Uterus (tissue), 4 donors: Measurements from ENCODE around the gene KIRREL3. TPM values are rescaled to one million over a fixed set of nuclear protein-coding genes. Genes with fewer than 3 reads are reported as not detected.

ENCODE experiments used
- DNase-seq, 2 donors: peaks; one replicate each; pipeline ENCODE4 v3.0.0-alpha.2; 2019 to 2020
- H3K27ac ChIP-seq, 2 donors: fragments of 200-600 bp; sonication (generic); 1 replicate in 1 of 2; 2 replicates in 1 of 2; pipeline ENCODE4 v1.5.1; 2016 to 2018
- H3K27me3 ChIP-seq, 2 donors: fragments of 200-600 bp; sonication (generic); one replicate each; pipeline ENCODE4 v1.5.1; 2018 to 2019; ENCODE audit warnings: control low read depth in 1 of 2
- H3K36me3 ChIP-seq, 2 donors: fragments of 200-600 bp; sonication (generic); one replicate each; pipeline ENCODE4 v1.5.1; 2019; ENCODE audit warnings: control low read depth in 1 of 2
- H3K4me1 ChIP-seq, 2 donors: fragments of 200-600 bp; sonication (generic); one replicate each; pipeline ENCODE4 v1.5.1; 2018 to 2019; ENCODE audit warnings: control low read depth in 1 of 2
- H3K4me3 ChIP-seq, 2 donors: fragments of 200-600 bp; sonication (generic); 1 replicate in 1 of 2; 2 replicates in 1 of 2; pipeline ENCODE4 v1.5.1; 2018 to 2019; ENCODE audit warnings: mild to moderate bottlenecking in 1 of 2
- H3K9me3 ChIP-seq, 2 donors: fragments of 200-600 bp; sonication (generic); one replicate each; pipeline ENCODE4 v1.5.1; 2019; ENCODE audit warnings: control low read depth in 1 of 2
- CTCF ChIP-seq, 4 experiments: fragments of 200-600 bp in 2 of 4; fragments of 450-650 bp in 2 of 4; sonication (generic) in 2 of 4; IDR thresholded peaks; one replicate each; pipeline ENCODE4 v1.5.1; 2016 to 2019; ENCODE audit warnings: antibody characterized with exemption in 4 of 4, mild to moderate bottlenecking in 2 of 4, moderate library complexity in 1 of 4
- POLR2A ChIP-seq, 2 donors: fragments of 450-650 bp; IDR thresholded peaks; one replicate each; pipeline ENCODE4 v1.6.1; 2016; ENCODE audit warnings: antibody characterized with exemption in 2 of 2, mild to moderate bottlenecking in 1 of 2, moderate library complexity in 1 of 2
- intact Hi-C: fragments of 100-400 bp; cut with DNase I; formaldehyde crosslinking; loops from one replicate; pipeline ENCODE4 v1.15.1; 2023; ENCODE audit warnings: low total_unique reads
- total RNA-seq, 4 donors: library from RNA; depleted of rRNA in 3 of 4; stranded (reverse); fragments of >200 nt in 3 of 4; gene quantifications; one replicate each; pipeline versions ENCODE4 v1.1.0 to v1.2.4, GENCODE V29; 2014 to 2023
- donor health status: DM: yes; HTN: yes; CAD: no.

Gene KIRREL3
- total RNA-seq, 4 donors from 2014 or later = 10.0 TPM; not detected in 3

GRCh38 chr11:126475014-126475991 lies 525.3 kb downstream of the KIRREL3 start:
- Histone ChIP-seq H3K27me3 (no peaks in the 10 kb centered on the region), H3K36me3 (no peaks in the 10 kb centered on the region), H3K9me3 (no peaks in the 10 kb centered on the region), H3K4me1 (no peaks in the 10 kb centered on the region), H3K27ac (no peak overlapping the region), H3K4me3 (no peak overlapping the region)
- no peak for TF ChIP-seq POLR2A (IDR thresholded peaks at IDR 0.05)
- no peak for TF ChIP-seq CTCF (IDR thresholded peaks at IDR 0.05)
- intact Hi-C loops = no loop called here
- no peak for DNase-seq

DNA sequence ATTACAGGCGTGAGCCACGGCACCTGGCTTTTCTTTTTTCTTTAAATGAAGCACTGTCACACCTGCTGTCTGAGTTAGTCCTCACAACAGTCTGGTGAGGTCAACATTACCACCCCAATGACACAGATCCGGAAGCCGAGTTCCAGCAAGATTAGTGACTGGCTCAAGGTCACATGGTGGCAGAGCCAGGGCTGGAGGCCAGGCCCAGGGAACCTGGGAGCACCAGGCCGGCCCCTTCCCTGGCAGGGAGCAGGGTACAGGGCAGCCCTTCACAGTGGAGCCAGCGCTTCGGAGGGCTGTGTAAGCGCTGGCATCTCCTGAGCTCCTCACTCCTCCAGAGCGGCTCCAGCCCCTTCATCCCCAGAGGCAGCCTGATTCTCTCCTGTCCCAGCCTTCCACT lies 526.4 kb downstream of the KIRREL3 start:
- H3K4me1 ChIP-seq = no peaks in the 10 kb centered on the region
- DNase-seq = no peak
- no peak overlapping the region for H3K27ac ChIP-seq
- TF ChIP-seq CTCF (IDR thresholded peaks at IDR 0.05) (no peak), POLR2A (IDR thresholded peaks at IDR 0.05) (no peak)
- intact Hi-C loops = no loop called here
- H3K27me3 ChIP-seq = no peaks in the 10 kb centered on the region
- H3K9me3 ChIP-seq = no peaks in the 10 kb centered on the region
- no peak overlapping the region for H3K4me3 ChIP-seq
- no peaks in the 10 kb centered on the region for H3K36me3 ChIP-seq

- no peaks in the 10 kb centered on the region for H3K4me1 ChIP-seq
- intact Hi-C loops = no loop called here
- DNase-seq = no peak
- H3K27me3 ChIP-seq = no peaks in the 10 kb centered on the region
- TF ChIP-seq CTCF (IDR thresholded peaks at IDR 0.05) = no peak
- no peaks in the 10 kb centered on the region for H3K36me3 ChIP-seq
- H3K9me3 ChIP-seq = no peaks in the 10 kb centered on the region
- H3K27ac ChIP-seq = no peak overlapping the region
- H3K4me3 ChIP-seq = no peak overlapping the region
These were observed 527.3 kb downstream of the KIRREL3 start for GRCh38 chr11:126473269-126473668.

- H3K27ac ChIP-seq = no peak overlapping the region
- DNase-seq = no peak
- no peaks in the 10 kb centered on the region for H3K9me3 ChIP-seq
- TF ChIP-seq CTCF (IDR thresholded peaks at IDR 0.05) (no peak), POLR2A (IDR thresholded peaks at IDR 0.05) (no peak)
- intact Hi-C loops = no loop called here
- H3K4me3 ChIP-seq = no peak overlapping the region
- H3K4me1 ChIP-seq = no peaks in the 10 kb centered on the region
- H3K36me3 ChIP-seq = no peaks in the 10 kb centered on the region
- H3K27me3 ChIP-seq = no peaks in the 10 kb centered on the region
These were observed 531.3 kb downstream of the KIRREL3 start for GRCh38 chr11:126469311-126469710.

DNA sequence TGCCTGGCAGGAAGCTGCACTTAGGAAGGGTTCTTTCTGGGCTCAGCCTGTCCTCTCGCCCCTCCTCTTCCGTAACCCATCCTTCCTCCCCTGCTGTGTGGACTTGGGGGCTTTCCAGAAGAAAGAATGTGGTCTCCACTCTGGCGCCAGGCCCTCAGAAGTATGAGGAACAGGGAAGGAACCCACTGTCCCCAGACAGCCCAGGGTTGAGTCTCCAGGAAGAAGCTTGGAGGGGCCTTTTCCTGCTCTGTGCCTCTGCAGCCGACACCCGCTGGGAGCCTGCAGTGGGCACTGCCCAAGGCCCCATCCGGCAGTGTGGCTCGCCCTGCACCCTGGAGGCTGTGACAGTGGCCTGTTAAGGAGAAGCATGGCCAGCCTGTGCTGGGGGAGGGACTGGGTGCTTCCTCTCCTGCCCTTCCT lies 532.5 kb downstream of the KIRREL3 start:
- Histone ChIP-seq H3K27ac (no peak overlapping the region), H3K4me3 (no peak overlapping the region), H3K36me3 (no peaks in the 10 kb centered on the region), H3K27me3 (no peaks in the 10 kb centered on the region), H3K4me1 (no peaks in the 10 kb centered on the region), H3K9me3 (no peaks in the 10 kb centered on the region)
- no peak for DNase-seq
- no peak for TF ChIP-seq POLR2A (IDR thresholded peaks at IDR 0.05)
- TF ChIP-seq CTCF (IDR thresholded peaks at IDR 0.05) = no peak
- intact Hi-C loops = no loop called here
